ENCODE results near the gene NDUFB6. TPM values are rescaled to one million over a fixed set of nuclear protein-coding genes. Genes with fewer than 3 reads are reported as not detected.

Gene NDUFB6
- total and polyA plus RNA-seq, 2 of the 4 experiments (the other 2 are of a cell fraction), result 24.2 to 51.0 TPM

- CTCF ChIA-PET, result no interaction called here
- intact Hi-C loops (cut with micrococcal nuclease), result no loop called here
Observed at GRCh38 chr9:32565967-32566366, 7.0 kb downstream of the NDUFB6 start.

More at GRCh38 chr9:32565967-32566366, 7.0 kb downstream of the NDUFB6 start:
- BruUV-seq (replicated peaks), result no TSS peak
- H4K20me1 ChIP-seq (ENCODE audit: insufficient read depth, low read length), result no peaks in the 10 kb centered on the region
- H3K9me1 ChIP-seq (ENCODE audit: insufficient read depth, low read length), result no peaks in the 10 kb centered on the region
- no peak overlapping the region for H3K56ac ChIP-seq (ENCODE audit: extremely low read depth, insufficient read depth, low read length)
- H2BK15ac ChIP-seq (ENCODE audit: low read depth, low read length), result no peak overlapping the region
- H2AK9ac ChIP-seq (replicated peaks; ENCODE audit: low read depth, low read length, poor library complexity), result no peak overlapping the region
- dilution Hi-C loops (cut with HindIII; ENCODE audit: low sequenced_read_pairs, unreplicated experiment), result loop anchor here (25.0 kb wide), 1 partner anchor 129 kb away; no protein-coding TSS in a partner anchor
- no peak overlapping the region for H3K9ac ChIP-seq (ENCODE audit: low read depth, low read length)
- no peak overlapping the region for H4K8ac ChIP-seq (ENCODE audit: low read depth in 2 of 2, low read length in 2 of 2)
- peaks cover 7 to 36% of the 10 kb centered on the region in 2 experiments for H3K79me1 ChIP-seq (ENCODE audit: low read depth in 1 of 2, low read length in 2 of 2)
- WGBS, 2 experiments (ENCODE audit: extremely low coverage in 2 of 2, insufficient read length in 1 of 2), result no CpG with 5 or more reads among the region's 6 CpGs
- no peaks in the 10 kb centered on the region for H3K27me3 ChIP-seq (ENCODE audit: control insufficient read depth, insufficient read depth, low read length)
- ATAC-seq (ENCODE audit: low read depth) (no peak), DNase-seq (no peak)
- no peak overlapping the region for H2BK5ac ChIP-seq (ENCODE audit: low read depth, low read length, poor library complexity, severe bottlenecking)
- no peak overlapping the region for H3K18ac ChIP-seq (ENCODE audit: low read depth, low read length)
- no peak overlapping the region for H2BK20ac ChIP-seq (ENCODE audit: low read depth, low read length)
- in situ Hi-C loops (cut with MboI; ENCODE audit: low sequenced_read_pairs), result no loop called here
- no peaks in the 10 kb centered on the region for H3K9me3 ChIP-seq (ENCODE audit: control insufficient read depth, insufficient read depth, low read length)
- no peak overlapping the region for H3K4me2 ChIP-seq (ENCODE audit: low read depth, low read length)
- H2AK5ac ChIP-seq (ENCODE audit: low read depth, low read length), result no peak overlapping the region
- peaks cover 31% of the 10 kb centered on the region for H3K36me3 ChIP-seq (ENCODE audit: control insufficient read depth, insufficient read depth, low read length)
- no peak overlapping the region for H4K5ac ChIP-seq (ENCODE audit: low read depth, low read length)
- TF ChIP-seq NFE2L2 (IDR thresholded peaks at IDR 0.05; ENCODE audit: low read depth, low read length) (no peak), CTCF (conservative IDR thresholded peaks at IDR 0.05; ENCODE audit: low read depth, low read length) (no peak), MAZ (IDR thresholded peaks at IDR 0.05; ENCODE audit: borderline replicate concordance, low read depth, low read length) (no peak), RCOR1 (IDR thresholded peaks at IDR 0.05; ENCODE audit: insufficient replicate concordance, low read length) (no peak), RFX5 (IDR thresholded peaks at IDR 0.05; ENCODE audit: low read depth, low read length) (no peak), FOS (IDR thresholded peaks at IDR 0.05; ENCODE audit: low read depth, low read length) (no peak), MXI1 (IDR thresholded peaks at IDR 0.05; ENCODE audit: borderline replicate concordance, low read depth, low read length) (no peak), USF2 (IDR thresholded peaks at IDR 0.05; ENCODE audit: low read depth, low read length) (no peak), RAD21 (IDR thresholded peaks at IDR 0.05; ENCODE audit: low read length) (no peak), ELK1 (IDR thresholded peaks at IDR 0.05; ENCODE audit: borderline replicate concordance, low read depth, low read length) (no peak), SMC3 (IDR thresholded peaks at IDR 0.05; ENCODE audit: low read depth, low read length) (no peak), POLR2A (IDR thresholded peaks at IDR 0.05; ENCODE audit: low read depth, low read length) (no peak), CEBPB (IDR thresholded peaks at IDR 0.05; ENCODE audit: low read depth, low read length) (no peak), MAFK (IDR thresholded peaks at IDR 0.05; ENCODE audit: low read depth, low read length) (no peak), BHLHE40 (IDR thresholded peaks at IDR 0.05; ENCODE audit: low read depth, low read length) (no peak)
- no peak overlapping the region for H3K27ac ChIP-seq (ENCODE audit: insufficient read depth, low read length)
- H3K4ac ChIP-seq (ENCODE audit: low read depth, low read length), result no peak overlapping the region
- H3K23ac ChIP-seq (ENCODE audit: low read depth, low read length), result no peak overlapping the region
- no peak overlapping the region for H4K91ac ChIP-seq (ENCODE audit: insufficient read depth, low read depth, low read length)
- H3K4me1 ChIP-seq (ENCODE audit: control insufficient read depth, insufficient read depth, low read length), result no peaks in the 10 kb centered on the region
- no peak overlapping the region for H3K4me3 ChIP-seq (ENCODE audit: insufficient read depth, low read depth, low read length)
- no peak overlapping the region for H3K14ac ChIP-seq (replicated peaks; ENCODE audit: low read depth, low read length)
- H2BK120ac ChIP-seq (ENCODE audit: low read depth, low read length), result no peak overlapping the region
- POLR2A ChIA-PET (ENCODE audit: unreplicated experiment), result interaction anchor here (0.6 kb wide), 1 partner anchor 59 kb away, joined by 4 read pairs; no protein-coding TSS in a partner anchor
- no peak overlapping the region for H2AFZ ChIP-seq (replicated peaks; ENCODE audit: low read length, poor library complexity)

All from IMR-90 (cell line).